Lower lobe of right lung (tissue), 2 donors: ENCODE measurements around the gene AMOTL2. TPM values are rescaled to one million over a fixed set of nuclear protein-coding genes. Genes with fewer than 3 reads are reported as not detected.

Experiments used
- ATAC-seq, 2 donors: fragments of 200-7000 bp; cut with Tn5 transposase; one replicate each; pipeline ENCODE4 v1.9.1; 2020 to 2022; ENCODE audit warnings: mild to moderate bottlenecking in 2 of 2, moderate library complexity in 2 of 2
- DNase-seq: peaks from one replicate; pipeline ENCODE4 v3.0.0-alpha.2; 2020
- H3K27ac ChIP-seq: fragments of 200-600 bp; one replicate; pipeline ENCODE4 v1.8.0; 2022
- H3K27me3 ChIP-seq: fragments of 200-600 bp; one replicate; pipeline ENCODE4 v1.8.0; 2022; ENCODE audit warnings: low read depth
- H3K36me3 ChIP-seq: fragments of 200-600 bp; one replicate; pipeline ENCODE4 v1.8.0; 2022; ENCODE audit warnings: mild to moderate bottlenecking
- H3K4me1 ChIP-seq: fragments of 200-600 bp; one replicate; pipeline ENCODE4 v1.8.0; 2022
- H3K4me3 ChIP-seq: fragments of 200-600 bp; one replicate; pipeline ENCODE4 v1.8.0; 2022; ENCODE audit warnings: mild to moderate bottlenecking
- H3K9me3 ChIP-seq: fragments of 200-600 bp; one replicate; pipeline ENCODE4 v1.8.0; 2022
- intact Hi-C: fragments of 100-400 bp; cut with DNase I; formaldehyde crosslinking; loops from one replicate; pipeline ENCODE4 v1.11.0; 2022
- microRNA-seq: library from miRNA; unstranded; fragments of <30 nt; microRNA quantifications from one replicate; pipeline ENCODE4 v1.2.0, GENCODE V29; 2020; ENCODE audit warnings: borderline number of aligned reads
- total RNA-seq: library from RNA; stranded (reverse); fragmentation: NEBNext Ultra II Directional; extraction: Animal tissue kit (Norgen Biotek cat#: 25700); gene quantifications from one replicate; pipeline ENCODE4 v1.2.1, GENCODE V29; 2021
- TF ChIP-seq, protein P1 (sequence below): fragments of 200-600 bp; IDR thresholded peaks from one replicate; pipeline ENCODE4 v1.8.0; 2022; ENCODE audit warnings: antibody characterized with exemption, mild to moderate bottlenecking
- donor health status: DM: no; HTN: yes; CAD: no; lungs with severe emphysema.

The AMOTL2 gene
- total RNA-seq, 1 donor from 2014 or later = 77.8 TPM

DNA sequence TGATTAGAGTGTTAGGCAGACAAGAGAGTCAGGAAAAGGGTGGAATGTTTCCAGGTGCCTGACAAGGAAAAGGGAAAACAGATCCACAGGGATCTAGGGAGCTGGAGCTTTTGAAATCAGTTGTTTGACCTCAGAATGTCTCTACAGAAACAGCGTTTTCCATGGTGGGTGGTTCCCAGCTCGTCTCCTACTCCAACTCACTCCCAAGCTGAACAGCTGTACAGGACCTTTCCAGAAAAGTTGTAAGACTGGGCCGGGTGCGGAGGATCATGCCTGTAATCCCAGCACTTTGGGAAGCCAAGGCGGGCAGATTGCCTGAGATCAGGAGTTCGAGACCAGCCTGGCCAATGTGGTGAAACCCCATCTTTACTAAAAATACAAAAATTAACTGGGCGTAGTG lies 67.9 kb downstream of the AMOTL2 start:
- H3K4me1 ChIP-seq = peaks cover 28% of the 10 kb centered on the region
- H3K4me3 ChIP-seq = no peak overlapping the region
- no peak overlapping the region for H3K27ac ChIP-seq
- H3K9me3 ChIP-seq = no peaks in the 10 kb centered on the region
- no peak for DNase-seq
- H3K36me3 ChIP-seq = no peaks in the 10 kb centered on the region
- intact Hi-C loops = loop anchor here (5.0 kb wide), 1 partner anchor 171 kb away; no protein-coding TSS in a partner anchor
- H3K27me3 ChIP-seq = no peaks in the 10 kb centered on the region
- ATAC-seq = no peak
- TF ChIP-seq, protein P1, sequence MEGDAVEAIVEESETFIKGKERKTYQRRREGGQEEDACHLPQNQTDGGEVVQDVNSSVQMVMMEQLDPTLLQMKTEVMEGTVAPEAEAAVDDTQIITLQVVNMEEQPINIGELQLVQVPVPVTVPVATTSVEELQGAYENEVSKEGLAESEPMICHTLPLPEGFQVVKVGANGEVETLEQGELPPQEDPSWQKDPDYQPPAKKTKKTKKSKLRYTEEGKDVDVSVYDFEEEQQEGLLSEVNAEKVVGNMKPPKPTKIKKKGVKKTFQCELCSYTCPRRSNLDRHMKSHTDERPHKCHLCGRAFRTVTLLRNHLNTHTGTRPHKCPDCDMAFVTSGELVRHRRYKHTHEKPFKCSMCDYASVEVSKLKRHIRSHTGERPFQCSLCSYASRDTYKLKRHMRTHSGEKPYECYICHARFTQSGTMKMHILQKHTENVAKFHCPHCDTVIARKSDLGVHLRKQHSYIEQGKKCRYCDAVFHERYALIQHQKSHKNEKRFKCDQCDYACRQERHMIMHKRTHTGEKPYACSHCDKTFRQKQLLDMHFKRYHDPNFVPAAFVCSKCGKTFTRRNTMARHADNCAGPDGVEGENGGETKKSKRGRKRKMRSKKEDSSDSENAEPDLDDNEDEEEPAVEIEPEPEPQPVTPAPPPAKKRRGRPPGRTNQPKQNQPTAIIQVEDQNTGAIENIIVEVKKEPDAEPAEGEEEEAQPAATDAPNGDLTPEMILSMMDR = no peak

Small RNA genes within 50 kb of the gene (microRNA-seq; reads per million reads assigned to microRNA genes)
- gene MIR6827 = not detected

Other genes with a start within 250 kb of the AMOTL2 start
- gene RYK, start 123.6 kb downstream of the AMOTL2 start, total RNA-seq = 46.3 TPM
- 53.1 TPM for gene ANAPC13, start 111.5 kb upstream of the AMOTL2 start, total RNA-seq
- gene CEP63, start 111.6 kb upstream of the AMOTL2 start, total RNA-seq = 20.6 TPM